GM18526 (cell line): Measurements from ENCODE around the gene ZNF20.

ENCODE experiments used
- POLR2A ChIP-seq: IDR thresholded peaks from 3 replicates; pipeline ENCODE4 v1.6.1; 2011; ENCODE audit not compliant: insufficient read length; ENCODE audit errors: extremely low read depth

Gene ZNF20

DNA sequence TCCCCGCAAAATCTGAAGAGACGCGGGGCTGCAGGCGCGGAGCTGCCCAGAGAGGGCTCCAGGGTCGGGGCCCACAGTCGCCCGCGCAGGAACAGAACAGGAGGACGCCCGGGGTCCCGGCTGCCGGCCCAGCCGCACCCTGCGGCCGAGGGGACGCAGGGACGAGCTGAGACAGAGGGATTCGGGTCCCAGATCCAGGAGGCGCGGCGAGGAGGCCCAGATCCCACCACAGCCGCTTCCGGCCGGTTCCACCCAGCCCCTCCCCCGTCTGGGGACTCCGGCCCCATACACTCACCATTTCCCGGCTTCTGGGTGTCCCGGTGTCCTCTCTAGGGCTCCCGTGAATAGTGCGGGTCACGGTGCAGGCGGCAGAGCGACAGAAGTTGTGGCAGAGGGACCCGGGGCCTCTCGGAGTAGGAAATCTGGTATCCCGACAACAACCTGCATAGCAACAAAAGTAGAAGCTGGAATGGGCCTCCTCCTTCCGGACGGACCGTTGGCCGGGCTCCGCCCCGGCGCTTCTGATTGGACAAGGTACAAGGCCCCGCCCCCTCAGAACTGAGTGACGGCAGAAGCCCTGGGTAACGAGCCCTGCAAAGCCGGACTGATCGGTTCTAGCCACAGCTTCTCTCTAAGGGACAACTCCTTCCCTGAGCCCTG lies at the start of gene ZNF20:
Gene ZNF20 (minus strand): TSS at position 466 of the 660 bp plus-strand sequence. CDS start 168 bp downstream, at position 298.
- peak; percentile 46 for TF ChIP-seq POLR2A

DNA sequence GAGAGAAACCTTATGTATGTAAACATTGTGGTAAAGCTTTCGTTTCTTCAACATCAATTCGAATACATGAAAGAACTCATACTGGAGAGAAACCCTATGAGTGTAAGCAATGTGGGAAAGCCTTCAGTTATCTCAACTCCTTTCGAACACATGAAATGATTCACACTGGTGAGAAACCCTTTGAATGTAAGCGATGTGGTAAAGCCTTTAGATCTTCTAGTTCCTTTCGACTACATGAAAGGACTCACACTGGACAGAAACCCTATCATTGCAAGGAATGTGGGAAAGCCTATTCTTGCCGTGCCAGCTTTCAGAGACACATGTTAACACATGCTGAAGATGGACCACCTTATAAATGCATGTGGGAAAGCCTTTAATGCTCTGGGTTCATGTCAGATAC lies 47.5 kb upstream of the ZNF20 start:
- TF ChIP-seq POLR2A: no peak

DNA sequence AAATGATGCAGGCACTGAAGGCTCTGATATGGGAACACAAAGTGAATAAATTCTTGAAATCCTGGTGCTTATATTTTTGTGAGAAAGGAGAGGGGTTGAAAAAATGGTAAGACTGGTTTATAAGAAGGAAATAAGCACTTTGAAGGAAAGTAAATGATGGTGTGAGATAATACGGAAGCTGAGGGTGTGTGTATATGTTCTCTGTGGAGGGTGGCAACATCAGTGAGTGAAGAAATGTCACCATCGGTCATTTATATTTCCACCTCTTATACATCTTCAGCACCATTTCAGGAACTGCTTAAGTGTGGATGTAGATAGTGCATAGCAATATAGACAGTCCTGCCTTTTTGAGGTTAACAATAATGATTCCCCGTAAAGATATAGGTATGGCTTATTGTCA lies 40.2 kb upstream of the ZNF20 start:
- no peak for TF ChIP-seq POLR2A

DNA sequence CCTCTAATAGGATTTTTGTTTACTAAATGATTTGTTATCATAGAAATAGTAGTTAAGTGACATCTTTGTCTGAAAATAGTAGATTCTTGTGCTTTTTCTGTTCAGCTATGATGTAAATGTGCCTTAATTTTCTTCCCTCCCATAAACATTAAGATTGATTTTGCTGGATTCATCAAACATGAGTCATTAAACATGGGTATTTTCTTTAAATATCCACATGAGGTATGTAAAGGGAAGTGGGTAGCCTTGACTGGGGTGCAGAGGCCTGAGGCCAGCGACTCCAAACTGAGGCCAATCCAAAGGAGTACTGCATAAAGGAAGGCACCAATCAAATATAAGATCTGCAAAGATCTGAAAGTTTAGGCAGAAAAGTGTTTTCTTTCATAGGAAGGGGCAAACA lies 26.5 kb upstream of the ZNF20 start:
- TF ChIP-seq POLR2A: no peak

DNA sequence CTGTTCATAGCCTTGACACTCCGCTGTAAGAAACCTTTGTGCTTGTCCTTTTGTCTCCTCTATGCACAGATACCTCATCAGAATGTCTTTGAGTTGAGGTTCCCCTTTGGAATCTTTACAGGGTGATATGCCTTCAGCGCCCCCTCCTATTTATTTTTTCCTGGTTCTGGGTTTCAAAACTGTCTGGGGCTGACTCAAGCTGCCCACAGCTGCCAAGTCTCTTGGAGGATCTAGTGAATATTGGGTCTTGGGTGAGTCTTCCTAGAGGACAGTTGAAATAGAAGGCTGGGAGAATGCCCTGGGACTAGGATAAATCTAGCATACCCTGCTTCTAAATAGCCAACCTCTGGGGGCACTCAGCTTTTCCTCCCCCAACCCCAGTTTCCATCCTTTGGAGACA lies 23.7 kb upstream of the ZNF20 start:
- TF ChIP-seq POLR2A: no peak

DNA sequence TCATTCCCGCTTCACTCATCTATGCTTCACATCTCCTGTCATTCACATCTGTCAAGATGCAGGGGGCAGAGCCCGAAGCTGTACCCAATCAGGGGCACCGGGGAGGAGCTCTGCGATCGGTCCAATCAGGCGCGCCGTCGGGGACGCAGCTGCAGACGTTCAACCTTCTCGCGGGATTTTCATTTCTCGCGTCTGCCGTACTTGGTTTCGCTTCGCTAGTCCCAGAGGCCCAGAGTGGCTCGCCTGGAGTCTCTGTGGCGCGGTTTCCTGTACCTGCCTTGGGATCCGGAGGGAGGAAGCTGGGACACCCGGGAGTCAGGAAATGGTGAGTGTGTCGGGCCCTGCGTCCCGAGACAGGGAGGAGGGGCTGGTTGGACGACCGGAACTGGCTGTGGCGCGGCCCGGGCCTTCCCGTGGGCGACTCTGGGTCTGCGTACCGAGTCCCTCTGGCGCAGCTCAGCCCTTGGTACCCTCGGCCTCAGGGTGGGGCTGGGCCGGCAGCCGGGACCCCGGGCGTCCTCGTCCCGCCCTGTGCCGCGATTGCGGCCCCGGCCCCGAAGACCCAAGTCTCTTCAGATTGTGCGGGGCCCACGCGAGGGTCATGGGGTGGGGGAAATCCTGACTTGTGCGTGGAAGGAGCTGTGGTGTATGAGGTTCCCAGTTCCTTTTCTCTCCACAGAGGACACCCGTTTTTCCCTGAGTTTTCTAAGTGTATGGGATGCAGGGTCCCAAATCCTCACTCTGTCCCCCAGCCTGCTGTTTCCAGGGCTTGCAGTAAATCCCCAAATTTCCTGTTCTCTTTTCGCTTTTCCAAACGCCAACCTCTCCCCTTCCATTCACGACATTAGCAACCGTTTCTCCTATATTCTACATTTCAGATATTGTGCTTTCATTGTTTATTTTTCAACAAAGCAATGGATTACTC lies 23.0 kb upstream of the ZNF20 start, which contains the start of gene ZNF136:
Gene ZNF136 (plus strand): TSS at position 215 of the 925 bp plus-strand sequence. CDS start 108 bp downstream, at position 323.
- peak; percentile 77 for TF ChIP-seq POLR2A

DNA sequence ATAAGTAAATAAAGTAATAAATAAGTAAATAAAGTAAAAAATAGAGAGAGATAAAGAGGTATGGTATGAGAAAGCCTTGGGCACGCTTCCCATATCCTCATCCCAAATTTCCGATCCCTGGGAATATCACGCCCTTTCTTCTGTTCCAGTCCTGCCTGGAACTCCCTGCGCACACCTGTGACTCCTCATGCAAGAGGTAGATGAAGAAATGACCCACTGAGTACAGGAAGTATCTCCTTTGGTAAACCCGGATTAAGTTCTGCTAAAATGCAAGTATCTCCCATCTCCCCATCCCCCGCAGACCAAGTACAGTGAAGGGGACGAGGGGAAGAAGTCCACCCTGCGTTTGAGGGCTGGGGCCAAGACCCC lies 22.3 kb upstream of the ZNF20 start:
- TF ChIP-seq POLR2A: no peak

DNA sequence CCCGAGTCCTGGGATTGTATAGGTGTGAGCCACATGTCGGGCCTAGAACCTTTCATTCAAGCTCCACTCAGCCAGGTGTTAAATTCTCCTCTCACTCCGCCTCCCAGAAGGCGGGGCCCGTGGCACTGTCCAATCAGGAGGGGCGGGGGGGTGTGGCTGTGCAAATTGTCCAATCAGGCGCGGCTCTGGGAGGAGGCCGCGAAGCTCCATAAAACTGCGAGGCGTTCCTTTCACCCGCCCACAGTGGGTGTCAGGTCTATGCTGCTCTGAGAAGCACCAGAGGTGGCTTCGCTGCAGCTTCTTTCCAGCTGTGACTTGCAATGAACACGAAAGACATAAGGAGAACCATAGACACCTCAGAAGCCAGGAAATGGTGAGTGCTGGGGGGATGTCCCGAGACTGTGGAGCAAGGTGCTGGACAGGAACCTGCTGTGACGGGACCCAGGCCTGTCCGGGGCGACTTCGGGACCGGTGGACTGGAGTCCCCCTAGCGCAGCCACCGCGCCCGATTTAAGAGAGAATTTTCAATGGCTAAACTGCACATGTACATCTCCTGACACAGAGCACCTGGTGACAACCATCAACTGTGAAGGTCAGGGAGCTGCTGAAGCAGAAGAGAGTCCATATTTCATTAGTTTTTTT lies 19.7 kb upstream of the ZNF20 start:
- TF ChIP-seq POLR2A: no peak

DNA sequence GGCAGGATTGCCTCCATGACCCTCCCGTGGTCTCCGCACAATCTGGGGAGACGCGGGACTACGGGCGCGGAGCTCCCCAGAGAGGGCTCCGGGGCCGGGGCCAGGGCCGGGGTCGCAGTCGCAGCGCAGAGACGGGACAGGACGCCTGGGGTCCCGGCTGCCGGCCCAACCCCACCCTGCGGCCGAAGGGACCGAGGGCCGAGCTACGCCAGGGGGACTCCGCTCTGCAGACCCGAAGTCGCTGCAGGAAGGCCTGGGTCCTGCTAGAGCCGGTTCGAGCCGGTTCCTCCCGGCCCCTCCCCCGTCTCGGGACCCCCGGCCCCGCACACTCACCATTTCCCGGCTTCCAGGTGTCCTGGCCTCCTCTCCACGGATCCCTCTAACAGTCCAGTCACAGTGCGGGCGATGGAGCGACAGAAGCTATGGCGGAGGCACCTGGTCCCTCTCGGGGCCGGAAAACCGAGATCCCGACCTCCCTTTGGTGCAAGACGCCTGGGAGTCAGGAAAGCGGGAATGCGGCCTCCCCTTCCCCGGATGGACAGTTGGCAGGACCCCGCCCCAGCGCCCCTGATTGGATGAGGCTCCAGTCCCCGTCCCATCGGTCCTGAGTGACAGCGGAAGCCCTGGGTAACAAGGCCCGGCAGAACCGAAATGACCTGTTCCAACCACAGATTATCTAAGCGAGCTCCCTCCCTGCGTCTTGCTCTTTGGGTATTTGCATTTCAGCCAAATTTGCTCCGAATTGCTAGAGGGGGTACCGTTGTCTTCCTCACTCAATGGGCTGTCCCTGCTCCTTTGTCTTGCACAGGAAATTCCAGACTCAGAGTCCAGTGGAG lies 16.3 kb upstream of the ZNF20 start, which contains the start of gene ZNF625:
Gene ZNF625 (minus strand): TSS at position 512 of the 836 bp plus-strand sequence. CDS start 176 bp downstream, at position 336.
- peak; percentile 51 for TF ChIP-seq POLR2A

DNA sequence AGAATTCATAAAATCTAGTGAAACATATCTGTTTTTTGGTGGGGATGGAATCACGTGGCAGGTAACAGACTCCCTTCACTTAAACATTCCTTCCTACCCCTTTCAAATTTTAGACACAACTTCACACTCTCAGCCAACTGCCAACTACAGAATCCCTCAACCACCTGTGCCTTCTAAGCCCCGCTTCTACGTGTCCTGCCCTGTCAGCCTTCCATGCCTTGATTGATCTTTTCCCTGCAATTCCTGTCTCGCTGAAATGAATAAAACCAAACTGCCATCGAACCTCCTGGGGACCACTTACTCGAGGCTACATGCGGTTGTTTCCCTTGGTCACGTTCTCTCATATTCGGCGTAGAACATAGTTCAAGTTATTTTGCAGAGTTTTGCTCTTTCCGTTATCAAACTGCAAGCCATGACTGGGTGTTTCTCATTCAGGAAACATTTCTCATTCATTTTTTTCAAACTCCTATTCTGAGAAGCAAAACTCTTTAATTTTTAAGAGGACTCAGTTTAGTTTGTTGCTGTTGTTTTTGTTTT lies 15.2 kb upstream of the ZNF20 start:
- no peak for TF ChIP-seq POLR2A

DNA sequence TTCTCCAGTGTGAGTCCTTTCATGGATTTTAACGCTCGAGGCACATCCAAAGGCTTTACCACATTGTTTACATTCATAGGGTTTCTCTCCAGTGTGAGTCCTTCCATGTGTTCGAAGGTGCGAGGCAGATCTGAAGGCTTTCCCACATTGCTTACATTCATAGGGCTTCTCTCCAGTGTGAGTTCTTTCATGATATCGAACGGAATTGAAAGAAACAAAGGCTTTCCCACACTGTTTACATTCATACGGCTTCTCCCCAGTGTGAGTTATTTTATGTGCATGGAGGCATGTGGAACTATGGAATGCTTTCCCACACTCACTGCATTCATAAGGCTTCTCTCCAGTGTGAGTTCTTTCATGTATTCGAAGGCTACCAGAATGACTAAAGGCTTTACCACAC lies 5.2 kb upstream of the ZNF20 start:
- no peak for TF ChIP-seq POLR2A

DNA sequence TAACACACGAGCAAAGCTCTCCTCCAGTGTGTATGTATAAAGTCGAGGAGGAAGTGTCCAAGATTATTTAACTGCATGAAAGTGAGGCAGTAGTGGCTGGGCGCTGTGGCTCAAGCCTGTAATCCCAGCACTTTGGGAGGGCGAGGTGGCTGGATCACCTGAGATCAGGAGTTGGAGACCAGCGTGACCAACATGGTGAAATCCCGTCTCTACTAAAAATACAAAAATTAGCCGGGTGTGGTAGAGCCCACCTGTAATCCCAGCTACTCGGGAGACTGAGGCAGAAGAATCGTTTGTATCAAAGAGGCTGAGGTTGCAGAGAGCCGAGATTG lies 1.2 kb upstream of the ZNF20 start:
- TF ChIP-seq POLR2A: no peak

DNA sequence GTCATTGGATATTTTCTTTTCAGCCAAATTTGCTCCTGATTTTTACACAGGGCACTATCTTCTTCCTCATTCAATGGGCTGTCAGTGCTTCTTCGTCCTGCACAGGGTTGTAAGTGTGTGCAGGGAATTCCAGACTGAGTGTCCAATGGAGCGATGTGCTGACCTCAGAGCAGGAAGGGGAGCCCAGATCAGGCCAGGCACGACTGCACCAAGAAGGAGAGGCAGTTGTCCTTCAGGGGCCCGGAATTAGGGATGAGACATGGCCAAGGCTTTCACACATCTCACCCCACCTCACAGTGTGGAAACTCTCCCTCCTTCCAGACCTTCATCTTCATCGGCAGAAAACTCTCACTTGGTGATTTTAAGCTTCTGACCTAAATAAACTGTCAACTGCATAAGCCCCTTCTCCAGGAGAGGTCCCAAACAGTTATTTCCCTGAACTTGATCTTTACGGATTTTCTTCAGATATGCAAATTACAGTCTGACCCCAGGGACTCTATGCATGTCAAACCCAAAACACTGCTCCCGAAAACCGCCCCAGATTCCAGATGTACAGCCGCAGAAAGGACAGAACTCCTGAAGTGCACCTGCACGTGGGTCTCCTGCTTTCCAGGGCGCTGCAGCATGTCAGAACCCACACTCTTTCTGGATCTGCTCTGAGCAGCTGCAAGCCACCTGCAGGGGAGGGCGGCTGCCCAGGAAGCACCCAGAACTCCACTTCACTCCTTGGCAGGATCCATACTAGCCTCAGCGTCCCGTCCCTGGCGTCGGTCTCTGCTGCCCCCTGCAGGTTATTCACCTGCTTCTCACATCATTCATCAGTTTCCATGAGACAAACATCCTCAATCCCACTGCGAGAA lies 625 bp upstream of the ZNF20 start:
- no peak for TF ChIP-seq POLR2A

DNA sequence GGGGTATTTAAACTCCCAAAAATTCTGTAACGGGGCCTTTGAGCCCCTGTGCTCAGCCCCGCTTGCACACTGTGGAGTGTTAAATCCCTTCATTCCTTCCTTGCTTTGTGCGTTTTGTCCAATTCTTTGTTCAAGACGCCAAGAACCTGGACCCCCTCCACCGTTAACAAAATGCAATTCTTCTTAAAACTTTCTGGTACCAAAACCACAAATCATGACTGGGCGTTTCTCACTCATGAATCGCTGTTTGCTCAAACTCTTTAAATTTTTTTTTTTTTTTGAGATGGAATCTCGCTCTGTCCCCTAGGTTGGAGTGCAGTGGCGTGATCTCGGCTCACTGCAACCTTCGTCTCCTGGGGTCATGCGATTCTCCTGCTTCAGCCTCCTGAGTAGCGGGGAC lies 881 bp downstream of the ZNF20 start:
- TF ChIP-seq POLR2A: no peak
